GM23338 (cell line): Measurements from ENCODE around the gene SH3BP2. TPM values are rescaled to one million over a fixed set of nuclear protein-coding genes. Genes with fewer than 3 reads are reported as not detected.

Experiments used
- ATAC-seq: fragments of 200-7000 bp; cut with Tn5 transposase; 3 replicates; pipeline ENCODE4 v1.9.1; 2020
- DNase-seq: peaks from one replicate; pipeline ENCODE4 v3.0.0-alpha.2; 2015; ENCODE audit warnings: low spot score
- H2AFZ ChIP-seq: fragments of 200-600 bp; sonication (generic); 2 replicates; pipeline ENCODE4 v1.8.0; 2016; ENCODE audit warnings: antibody characterized with exemption, mild to moderate bottlenecking, moderate library complexity
- H3F3A ChIP-seq: fragments of 200-600 bp; sonication (generic); replicated peaks from 2 replicates; pipeline ENCODE4 v1.8.0; 2017; ENCODE audit warnings: antibody characterized with exemption, mixed run types, low read depth
- H3K27ac ChIP-seq: fragments of 200-600 bp; sonication (generic); 2 replicates; pipeline ENCODE4 v1.6.1; 2016; ENCODE audit warnings: low read depth
- H3K27me3 ChIP-seq: fragments of 200-600 bp; sonication (generic); 2 replicates; pipeline ENCODE4 v1.8.0; 2016; ENCODE audit warnings: mild to moderate bottlenecking, mixed run types, moderate library complexity; ENCODE audit not compliant: insufficient read depth
- H3K36me3 ChIP-seq: fragments of 200-600 bp; sonication (generic); 2 replicates; pipeline ENCODE4 v1.8.0; 2016; ENCODE audit warnings: mild to moderate bottlenecking; ENCODE audit not compliant: insufficient read depth
- H3K4me1 ChIP-seq: fragments of 200-600 bp; sonication (generic); 2 replicates; pipeline ENCODE4 v1.8.0; 2016; ENCODE audit warnings: mild to moderate bottlenecking, moderate library complexity; ENCODE audit not compliant: insufficient read depth
- H3K4me2 ChIP-seq: fragments of 200-600 bp; sonication (generic); 2 replicates; pipeline ENCODE4 v1.7.1; 2017; ENCODE audit warnings: mixed run types
- H3K4me3 ChIP-seq: fragments of 200-600 bp; sonication (generic); 2 replicates; pipeline ENCODE4 v1.6.1; 2016; ENCODE audit warnings: mixed run types
- H3K79me2 ChIP-seq: fragments of 200-600 bp; sonication (generic); replicated peaks from 2 replicates; pipeline ENCODE4 v1.8.0; 2017; ENCODE audit warnings: mild to moderate bottlenecking; ENCODE audit not compliant: insufficient read depth
- H3K9me2 ChIP-seq: fragments of 200-600 bp; sonication (generic); 2 replicates; pipeline ENCODE4 v1.8.0; 2017; ENCODE audit not compliant: insufficient read depth
- H4K20me1 ChIP-seq: fragments of 200-600 bp; sonication (generic); replicated peaks from 2 replicates; pipeline ENCODE4 v1.8.0; 2017; ENCODE audit warnings: mild to moderate bottlenecking; ENCODE audit not compliant: insufficient read depth
- H3K27ac Mint-ChIP-seq: 2 replicates; pipeline ENCODE4 v1.8.0; 2020; ENCODE audit warnings: inconsistent platforms, mild to moderate bottlenecking, moderate library complexity, mixed read lengths
- H3K27me3 Mint-ChIP-seq: 3 replicates; pipeline ENCODE4 v1.8.0; 2022; ENCODE audit warnings: low read depth, mild to moderate bottlenecking, moderate library complexity, mixed read lengths, inconsistent platforms; ENCODE audit not compliant: insufficient read depth, poor library complexity
- H3K36me3 Mint-ChIP-seq: 3 replicates; pipeline ENCODE4 v1.8.0; 2021; ENCODE audit warnings: low read depth, mild to moderate bottlenecking, inconsistent platforms, moderate library complexity, mixed read lengths
- H3K4me1 Mint-ChIP-seq: 3 replicates; pipeline ENCODE4 v1.8.0; 2020; ENCODE audit warnings: mild to moderate bottlenecking, inconsistent platforms, mixed read lengths
- H3K4me3 Mint-ChIP-seq: 3 replicates; pipeline ENCODE4 v1.8.0; 2021; ENCODE audit warnings: moderate library complexity, mild to moderate bottlenecking, inconsistent platforms, mixed read lengths
- H3K9me3 Mint-ChIP-seq: 3 replicates; pipeline ENCODE4 v1.8.0; 2020; ENCODE audit warnings: moderate library complexity, mild to moderate bottlenecking, inconsistent platforms, mixed read lengths
- ETS1 ChIP-seq: IDR thresholded peaks from 2 replicates; pipeline ENCODE4 v1.6.1; 2016; ENCODE audit warnings: antibody characterized with exemption
- EZH2 ChIP-seq: fragments of 200-600 bp; sonication (generic); IDR thresholded peaks from one replicate; pipeline ENCODE4 v1.8.0; 2017; ENCODE audit warnings: antibody characterized with exemption, mild to moderate bottlenecking, low read depth; ENCODE audit not compliant: unreplicated experiment
- EZH2phosphoT487 ChIP-seq: fragments of 200-600 bp; sonication (generic); IDR thresholded peaks from one replicate; pipeline ENCODE4 v1.8.1; 2018; ENCODE audit warnings: antibody characterized with exemption; ENCODE audit not compliant: unreplicated experiment
- JUNB ChIP-seq: IDR thresholded peaks from one replicate; pipeline ENCODE4 v1.6.1; 2016; ENCODE audit warnings: antibody characterized with exemption; ENCODE audit not compliant: unreplicated experiment
- POLR2AphosphoS5 ChIP-seq: IDR thresholded peaks from 2 replicates; pipeline ENCODE4 v1.6.1; 2016; ENCODE audit warnings: antibody characterized with exemption, low read depth
- REST ChIP-seq: IDR thresholded peaks from one replicate; pipeline ENCODE4 v1.6.1; 2018; ENCODE audit warnings: antibody characterized with exemption; ENCODE audit not compliant: unreplicated experiment
- ZNF331 ChIP-seq: fragments of 250-450 bp; sonication (Bioruptor Pico); IDR thresholded peaks from 2 replicates; pipeline ENCODE4 v1.5.0; 2020; ENCODE audit warnings: low read depth, mild to moderate bottlenecking, moderate library complexity
- ZNF462 ChIP-seq: fragments of 250-450 bp; sonication (Bioruptor Pico); IDR thresholded peaks from 2 replicates; pipeline ENCODE4 v1.5.0; 2020; ENCODE audit warnings: mild to moderate bottlenecking, moderate library complexity
- polyA plus RNA-seq: library from polyadenylated mRNA; unstranded; fragments of >200 nt; fragmentation: Nextera tagmentation; extraction: Ambion mirVana; gene quantifications from 2 replicates; pipeline ENCODE4 v1.2.1, GENCODE V29; 2016
- total RNA-seq: library from RNA; depleted of rRNA; stranded (reverse); fragments of >200 nt; shearing (Covaris generic); gene quantifications from 2 replicates; pipeline ENCODE4 v1.2.3, GENCODE V29; 2014

Gene SH3BP2
- total and polyA plus RNA-seq, 2 experiments from 2014 or later: 15.2 to 43.9 TPM

GRCh38 chr4:2767705-2768074 lies 25.2 kb upstream of the SH3BP2 start:
- DNase-seq (no peak), ATAC-seq (no peak)

More at GRCh38 chr4:2767705-2768074, 25.2 kb upstream of the SH3BP2 start:
- no peaks in the 10 kb centered on the region for H3K27me3 ChIP-seq
- no peaks in the 10 kb centered on the region for H3K79me2 ChIP-seq
- H4K20me1 ChIP-seq: no peaks in the 10 kb centered on the region
- no peak overlapping the region for H3K4me3 Mint-ChIP-seq
- H3K4me1 Mint-ChIP-seq: peaks cover 11% of the 10 kb centered on the region
- H3K4me3 ChIP-seq: no peak overlapping the region
- no peak overlapping the region for H3K27ac ChIP-seq
- H3K27me3 Mint-ChIP-seq: peaks cover 3% of the 10 kb centered on the region
- peaks cover 6% of the 10 kb centered on the region; the same call in 2 of the 3 replicates for H3K9me3 Mint-ChIP-seq
- H3K4me2 ChIP-seq: no peak overlapping the region
- H2AFZ ChIP-seq: no peak overlapping the region
- H3K4me1 ChIP-seq: peaks cover 17% of the 10 kb centered on the region
- H3F3A ChIP-seq: 0 out of 2 replicates have a peak, but pooled peaks cover 3% of the 10 kb centered on the region
- no peak overlapping the region for H3K27ac Mint-ChIP-seq
- TF ChIP-seq ETS1 (no peak), POLR2AphosphoS5 (no peak), REST (no peak), JUNB (no peak), ZNF331 (no peak), EZH2phosphoT487 (no peak), ZNF462 (CRISPR knock-in tag) (no peak), EZH2 (no peak)
- no peaks in the 10 kb centered on the region for H3K36me3 ChIP-seq
- no peaks in the 10 kb centered on the region for H3K9me2 ChIP-seq
- H3K36me3 Mint-ChIP-seq: peaks cover 7% of the 10 kb centered on the region; the same call in 1 of the 3 replicates
